GM23338 (cell line): Measurements from ENCODE around the gene GALC.

ENCODE experiments used
- CREB1 ChIP-seq: fragments of 250-450 bp; sonication (Bioruptor Pico); IDR thresholded peaks from 2 replicates; pipeline ENCODE4 v1.5.0; 2020; ENCODE audit warnings: low read depth, mild to moderate bottlenecking, moderate library complexity
- CTCF ChIP-seq, 2 experiments: fragments of 200-600 bp in 1 of 2; sonication (generic) in 1 of 2; conservative IDR thresholded peaks; 2 replicates each; pipeline versions ENCODE4 v1.5.1 to v1.6.1; 2016 to 2017; ENCODE audit warnings: antibody characterized with exemption in 2 of 2, low read depth in 2 of 2, mild to moderate bottlenecking in 2 of 2, moderate library complexity in 1 of 2
- ETS1 ChIP-seq: IDR thresholded peaks from 2 replicates; pipeline ENCODE4 v1.6.1; 2016; ENCODE audit warnings: antibody characterized with exemption
- EZH2 ChIP-seq: fragments of 200-600 bp; sonication (generic); IDR thresholded peaks from one replicate; pipeline ENCODE4 v1.8.0; 2017; ENCODE audit warnings: antibody characterized with exemption, mild to moderate bottlenecking, low read depth; ENCODE audit not compliant: unreplicated experiment
- EZH2phosphoT487 ChIP-seq: fragments of 200-600 bp; sonication (generic); IDR thresholded peaks from one replicate; pipeline ENCODE4 v1.8.1; 2018; ENCODE audit warnings: antibody characterized with exemption; ENCODE audit not compliant: unreplicated experiment
- JUNB ChIP-seq: IDR thresholded peaks from one replicate; pipeline ENCODE4 v1.6.1; 2016; ENCODE audit warnings: antibody characterized with exemption; ENCODE audit not compliant: unreplicated experiment
- NANOG ChIP-seq: IDR thresholded peaks from 2 replicates; pipeline ENCODE4 v1.6.1; 2016; ENCODE audit warnings: antibody characterized with exemption, borderline replicate concordance
- POLR2AphosphoS5 ChIP-seq: IDR thresholded peaks from 2 replicates; pipeline ENCODE4 v1.6.1; 2016; ENCODE audit warnings: antibody characterized with exemption, low read depth
- REST ChIP-seq: IDR thresholded peaks from one replicate; pipeline ENCODE4 v1.6.1; 2018; ENCODE audit warnings: antibody characterized with exemption; ENCODE audit not compliant: unreplicated experiment
- STAT1 ChIP-seq: IDR thresholded peaks from one replicate; pipeline ENCODE4 v1.6.1; 2016; ENCODE audit warnings: antibody characterized with exemption; ENCODE audit not compliant: unreplicated experiment
- ZNF114 ChIP-seq: fragments of 250-450 bp; sonication (Bioruptor Pico); IDR thresholded peaks from 2 replicates; pipeline ENCODE4 v1.5.0; 2020; ENCODE audit warnings: mild to moderate bottlenecking, moderate library complexity
- ZNF331 ChIP-seq: fragments of 250-450 bp; sonication (Bioruptor Pico); IDR thresholded peaks from 2 replicates; pipeline ENCODE4 v1.5.0; 2020; ENCODE audit warnings: low read depth, mild to moderate bottlenecking, moderate library complexity
- ZNF462 ChIP-seq: fragments of 250-450 bp; sonication (Bioruptor Pico); IDR thresholded peaks from 2 replicates; pipeline ENCODE4 v1.5.0; 2020; ENCODE audit warnings: mild to moderate bottlenecking, moderate library complexity

- TF ChIP-seq REST (no peak), STAT1 (no peak), CTCF (conservative IDR thresholded peaks at IDR 0.05; ENCODE audit: low read depth in 2 of 2) (no peak), EZH2phosphoT487 (no peak), POLR2AphosphoS5 (no peak), CREB1 (no peak), EZH2 (no peak), JUNB (no peak), ETS1 (no peak), ZNF331 (no peak), ZNF114 (CRISPR knock-in tag) (no peak), ZNF462 (CRISPR knock-in tag) (no peak), NANOG (no peak)
These were observed 3.6 kb downstream of the GALC start for GRCh38 chr14:87989221-87989955.
